Measurements from ENCODE around the gene RGMB.
A peak's percentile ranks its signal among the peaks of the same experiment; 100 is the strongest.
"Not testable (repeated sequence)": the region's sequence is repeated elsewhere in the genome, so short reads cannot be mapped to it uniquely, and the experiment has no call there.

The RGMB gene, protein sequence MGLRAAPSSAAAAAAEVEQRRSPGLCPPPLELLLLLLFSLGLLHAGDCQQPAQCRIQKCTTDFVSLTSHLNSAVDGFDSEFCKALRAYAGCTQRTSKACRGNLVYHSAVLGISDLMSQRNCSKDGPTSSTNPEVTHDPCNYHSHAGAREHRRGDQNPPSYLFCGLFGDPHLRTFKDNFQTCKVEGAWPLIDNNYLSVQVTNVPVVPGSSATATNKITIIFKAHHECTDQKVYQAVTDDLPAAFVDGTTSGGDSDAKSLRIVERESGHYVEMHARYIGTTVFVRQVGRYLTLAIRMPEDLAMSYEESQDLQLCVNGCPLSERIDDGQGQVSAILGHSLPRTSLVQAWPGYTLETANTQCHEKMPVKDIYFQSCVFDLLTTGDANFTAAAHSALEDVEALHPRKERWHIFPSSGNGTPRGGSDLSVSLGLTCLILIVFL

GRCh38 chr5:98773464-98774191 is at the start of gene RGMB:
TSS of gene RGMB (plus strand) at chr5:98773663. CDS start at chr5:98774071, 408 bp downstream.
- Histone ChIP-seq H3K4me1 (ENCODE audit: insufficient read depth, low read length) (peaks cover 18% of the 10 kb centered on the region), H3K9ac (ENCODE audit: low read depth, low read length) (peak within 1 kb of the TSS; percentile 78; the same call in 1 of the 2 replicates), H3K4me3 (ENCODE audit: low read length) (peak within 1 kb of the TSS; percentile 93), H3K27ac (ENCODE audit: low read length) (peak within 1 kb of the TSS; percentile 60), H3K36me3 (ENCODE audit: insufficient read depth, low read depth, low read length) (no peaks in the 10 kb centered on the region; the same call in 1 of the 2 replicates), H3K9me3 (ENCODE audit: insufficient read depth, low read depth, low read length) (no peaks in the 10 kb centered on the region), H3K27me3 (ENCODE audit: insufficient read depth, low read length) (peaks cover 42% of the 10 kb centered on the region)

GRCh38 chr5:98726258-98726657 is 47.2 kb upstream of the RGMB start:
- no peak overlapping the region for H3K4me3 ChIP-seq (ENCODE audit: low read length)
- H3K27me3 ChIP-seq (ENCODE audit: insufficient read depth, low read length), result no peaks in the 10 kb centered on the region
- no peaks in the 10 kb centered on the region for H3K9me3 ChIP-seq (ENCODE audit: insufficient read depth, low read depth, low read length)
- no peaks in the 10 kb centered on the region for H3K4me1 ChIP-seq (ENCODE audit: insufficient read depth, low read length)
- no peak overlapping the region for H3K27ac ChIP-seq (ENCODE audit: low read length)
- H3K9ac ChIP-seq (ENCODE audit: low read depth, low read length), result no peak overlapping the region
- H3K36me3 ChIP-seq (ENCODE audit: insufficient read depth, low read depth, low read length), result no peaks in the 10 kb centered on the region

- H3K27me3 ChIP-seq (ENCODE audit: insufficient read depth, low read length), result no peaks in the 10 kb centered on the region
- no peaks in the 10 kb centered on the region for H3K4me1 ChIP-seq (ENCODE audit: insufficient read depth, low read length)
- no peak overlapping the region for H3K27ac ChIP-seq (ENCODE audit: low read length)
- H3K4me3 ChIP-seq (ENCODE audit: low read length), result no peak overlapping the region
- no peaks in the 10 kb centered on the region for H3K9me3 ChIP-seq (ENCODE audit: insufficient read depth, low read depth, low read length)
- no peak overlapping the region for H3K9ac ChIP-seq (ENCODE audit: low read depth, low read length)
- H3K36me3 ChIP-seq (ENCODE audit: insufficient read depth, low read depth, low read length), result no peaks in the 10 kb centered on the region
These were observed 45.8 kb upstream of the RGMB start for GRCh38 chr5:98727686-98728085.

GRCh38 chr5:98734646-98735045 is 38.8 kb upstream of the RGMB start:
- Histone ChIP-seq H3K27me3 (ENCODE audit: insufficient read depth, low read length) (no peaks in the 10 kb centered on the region), H3K4me3 (ENCODE audit: low read length) (no peak overlapping the region), H3K36me3 (ENCODE audit: insufficient read depth, low read depth, low read length) (no peaks in the 10 kb centered on the region), H3K9ac (ENCODE audit: low read depth, low read length) (no peak overlapping the region), H3K27ac (ENCODE audit: low read length) (no peak overlapping the region), H3K4me1 (ENCODE audit: insufficient read depth, low read length) (no peaks in the 10 kb centered on the region), H3K9me3 (ENCODE audit: insufficient read depth, low read depth, low read length) (peaks cover 8% of the 10 kb centered on the region; the same call in 1 of the 2 replicates)

DNA sequence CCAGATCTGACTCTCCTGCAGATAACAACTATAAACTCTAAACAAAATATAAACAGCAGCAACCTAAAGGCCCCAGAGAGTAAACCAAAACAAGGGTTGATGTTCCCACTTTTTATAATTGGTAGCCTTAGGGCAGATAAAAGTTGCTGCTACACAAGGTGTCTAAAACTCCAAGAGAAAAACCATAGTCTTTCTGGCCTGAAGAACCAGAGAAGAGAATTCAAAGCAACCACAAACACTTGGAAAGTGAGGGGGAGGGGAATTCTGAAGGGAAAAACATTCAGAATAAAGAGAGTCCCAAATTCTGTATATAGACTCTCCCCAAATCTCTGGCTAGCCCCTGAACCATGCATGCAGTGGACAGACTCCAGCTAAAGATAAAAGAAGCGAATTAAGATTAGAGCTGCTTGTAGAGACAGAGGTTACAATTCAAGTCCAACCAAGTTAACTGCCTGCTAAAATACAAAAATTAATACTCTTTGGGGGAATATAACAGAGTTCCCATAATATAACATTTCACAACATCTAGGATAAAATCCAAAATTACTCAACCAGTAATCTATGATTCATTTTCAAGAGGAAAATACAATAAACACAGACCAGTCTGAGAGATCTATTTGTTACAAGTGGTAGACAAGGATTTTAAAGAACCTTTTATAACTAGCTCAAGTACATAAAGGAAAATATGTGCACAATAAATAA is 37.5 kb upstream of the RGMB start:
- H3K27ac ChIP-seq (ENCODE audit: low read length), result no peak overlapping the region
- no peak overlapping the region for H3K9ac ChIP-seq (ENCODE audit: low read depth, low read length)
- peaks cover 8% of the 10 kb centered on the region; the same call in 1 of the 2 replicates for H3K9me3 ChIP-seq (ENCODE audit: insufficient read depth, low read depth, low read length)
- no peaks in the 10 kb centered on the region for H3K4me1 ChIP-seq (ENCODE audit: insufficient read depth, low read length)
- H3K27me3 ChIP-seq (ENCODE audit: insufficient read depth, low read length), result no peaks in the 10 kb centered on the region
- no peak overlapping the region for H3K4me3 ChIP-seq (ENCODE audit: low read length)
- H3K36me3 ChIP-seq (ENCODE audit: insufficient read depth, low read depth, low read length), result no peaks in the 10 kb centered on the region

DNA sequence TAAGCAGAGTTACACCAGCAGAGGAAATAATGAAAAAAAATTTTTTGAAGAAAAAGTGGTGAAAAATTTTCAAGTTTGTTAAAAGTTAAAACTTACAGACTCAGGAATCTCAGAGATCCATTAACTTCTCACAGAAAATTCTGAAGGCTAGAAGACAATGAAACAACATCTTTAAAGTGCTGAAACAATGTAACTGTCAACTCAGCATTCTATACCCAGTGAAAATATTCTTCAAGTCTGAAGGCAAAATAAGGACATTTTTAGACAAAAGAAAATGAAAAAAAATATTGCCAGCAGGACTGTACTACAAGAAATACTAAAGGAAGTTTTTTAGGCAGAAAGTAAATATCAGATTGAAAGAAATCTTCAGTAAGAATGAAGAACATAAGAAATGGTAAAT is 36.7 kb upstream of the RGMB start:
- Histone ChIP-seq H3K36me3 (ENCODE audit: insufficient read depth, low read depth, low read length) (no peaks in the 10 kb centered on the region), H3K9me3 (ENCODE audit: insufficient read depth, low read depth, low read length) (peaks cover 8% of the 10 kb centered on the region; the same call in 1 of the 2 replicates), H3K4me3 (ENCODE audit: low read length) (no peak overlapping the region), H3K9ac (ENCODE audit: low read depth, low read length) (no peak overlapping the region), H3K27me3 (ENCODE audit: insufficient read depth, low read length) (no peaks in the 10 kb centered on the region), H3K4me1 (ENCODE audit: insufficient read depth, low read length) (no peaks in the 10 kb centered on the region), H3K27ac (ENCODE audit: low read length) (no peak overlapping the region)

- not testable (repeated sequence) for H3K27ac ChIP-seq (ENCODE audit: low read length); H3K9ac ChIP-seq (ENCODE audit: low read depth, low read length); H3K4me3 ChIP-seq (ENCODE audit: low read length); H3K4me1 ChIP-seq (ENCODE audit: insufficient read depth, low read length); H3K27me3 ChIP-seq (ENCODE audit: insufficient read depth, low read length); H3K36me3 ChIP-seq (ENCODE audit: insufficient read depth, low read depth, low read length); H3K9me3 ChIP-seq (ENCODE audit: insufficient read depth, low read depth, low read length)
These were observed 36.0 kb upstream of the RGMB start for GRCh38 chr5:98737441-98737840.

DNA sequence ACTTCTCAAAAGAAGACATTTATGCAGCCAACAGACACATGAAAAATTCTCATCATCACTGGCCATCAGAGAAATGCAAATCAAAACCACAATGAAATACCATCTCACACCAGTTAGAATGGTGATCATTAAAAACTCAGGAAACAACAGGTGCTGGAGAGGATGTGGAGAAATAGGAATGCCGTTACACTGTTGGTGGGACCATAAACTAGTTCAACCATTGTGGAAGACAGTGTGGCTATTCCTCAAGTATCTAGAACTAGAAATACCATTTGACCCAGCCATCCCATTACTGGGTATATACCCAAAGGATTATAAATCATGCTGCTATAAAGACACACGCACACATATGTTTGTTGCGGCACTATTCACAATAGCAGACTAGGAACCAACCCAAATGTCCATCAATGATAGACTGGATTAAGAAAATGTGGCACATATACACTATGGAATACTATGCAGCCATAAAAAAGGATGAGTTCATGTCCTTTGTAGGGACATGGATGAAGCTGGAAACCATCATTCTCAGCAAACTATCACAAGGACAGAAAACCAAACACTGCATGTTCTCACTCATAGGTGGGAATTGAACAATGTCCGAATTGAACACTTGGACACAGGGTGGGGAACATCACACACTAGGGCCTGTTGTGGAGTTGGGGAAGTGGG is 34.8 kb upstream of the RGMB start:
- H3K27me3 ChIP-seq (ENCODE audit: insufficient read depth, low read length); H3K9me3 ChIP-seq (ENCODE audit: insufficient read depth, low read depth, low read length); H3K9ac ChIP-seq (ENCODE audit: low read depth, low read length); H3K4me3 ChIP-seq (ENCODE audit: low read length); H3K27ac ChIP-seq (ENCODE audit: low read length); H3K4me1 ChIP-seq (ENCODE audit: insufficient read depth, low read length); H3K36me3 ChIP-seq (ENCODE audit: insufficient read depth, low read depth, low read length): not testable (repeated sequence)

DNA sequence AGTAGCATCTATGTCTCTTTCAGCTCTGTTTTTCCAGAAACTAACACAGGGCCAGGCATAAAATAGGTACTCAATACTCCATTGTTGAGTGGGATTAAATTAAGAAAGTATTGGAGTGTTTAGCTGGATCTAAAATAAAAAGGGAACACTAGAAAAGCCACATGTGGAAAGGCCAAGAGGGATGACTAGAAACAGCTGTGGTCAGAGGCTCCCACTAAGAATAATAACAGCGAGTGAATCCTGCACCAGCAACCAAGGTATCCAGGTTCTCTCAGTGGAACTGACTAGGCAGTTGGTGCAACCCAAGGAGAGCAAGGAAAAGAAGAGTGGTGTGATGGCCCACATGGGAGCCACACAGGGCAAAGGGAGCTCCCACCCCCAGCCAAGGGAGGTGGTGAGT is 31.5 kb upstream of the RGMB start:
- Histone ChIP-seq H3K4me3 (ENCODE audit: low read length) (no peak overlapping the region), H3K9ac (ENCODE audit: low read depth, low read length) (no peak overlapping the region), H3K27me3 (ENCODE audit: insufficient read depth, low read length) (no peaks in the 10 kb centered on the region), H3K27ac (ENCODE audit: low read length) (no peak overlapping the region), H3K9me3 (ENCODE audit: insufficient read depth, low read depth, low read length) (peaks cover 5% of the 10 kb centered on the region; the same call in 1 of the 2 replicates), H3K36me3 (ENCODE audit: insufficient read depth, low read depth, low read length) (no peaks in the 10 kb centered on the region), H3K4me1 (ENCODE audit: insufficient read depth, low read length) (no peaks in the 10 kb centered on the region)

GRCh38 chr5:98742396-98743073 is 30.9 kb upstream of the RGMB start:
- Histone ChIP-seq H3K27me3 (ENCODE audit: insufficient read depth, low read length) (no peaks in the 10 kb centered on the region), H3K27ac (ENCODE audit: low read length) (no peak overlapping the region), H3K36me3 (ENCODE audit: insufficient read depth, low read depth, low read length) (no peaks in the 10 kb centered on the region), H3K4me1 (ENCODE audit: insufficient read depth, low read length) (no peaks in the 10 kb centered on the region), H3K9ac (ENCODE audit: low read depth, low read length) (no peak overlapping the region), H3K9me3 (ENCODE audit: insufficient read depth, low read depth, low read length) (no peaks in the 10 kb centered on the region), H3K4me3 (ENCODE audit: low read length) (no peak overlapping the region)

DNA sequence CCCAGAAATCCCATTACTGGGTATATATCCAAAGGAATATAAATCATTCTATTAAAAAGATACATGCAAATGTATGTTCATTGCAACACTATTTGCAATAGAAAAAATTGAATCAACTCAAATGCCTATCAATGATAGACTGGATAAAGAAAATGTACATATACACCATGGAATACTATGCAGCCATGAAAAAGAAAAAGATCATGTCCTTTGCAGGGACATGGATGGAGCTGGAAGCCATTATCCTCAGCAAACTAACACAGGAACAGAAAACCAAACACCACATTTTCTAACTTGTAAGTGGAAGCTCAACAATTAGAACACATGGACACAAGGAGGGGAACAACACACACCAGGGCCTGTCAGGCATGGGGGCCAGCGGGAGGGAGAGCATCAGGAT is 25.2 kb upstream of the RGMB start:
- not testable (repeated sequence) for H3K36me3 ChIP-seq (ENCODE audit: insufficient read depth, low read depth, low read length); H3K27me3 ChIP-seq (ENCODE audit: insufficient read depth, low read length); H3K4me3 ChIP-seq (ENCODE audit: low read length); H3K9me3 ChIP-seq (ENCODE audit: insufficient read depth, low read depth, low read length); H3K4me1 ChIP-seq (ENCODE audit: insufficient read depth, low read length); H3K9ac ChIP-seq (ENCODE audit: low read depth, low read length); H3K27ac ChIP-seq (ENCODE audit: low read length)
